ENCODE results near the gene CCND1.

GRCh38 chr11:69684651-69685050 is 43.7 kb downstream of the CCND1 start:
- no peak for TF ChIP-seq SUZ12 (IDR thresholded peaks at IDR 0.05; ENCODE audit: extremely low read depth, insufficient read depth, insufficient read length)
- no peak for TF ChIP-seq ZNF274 (IDR thresholded peaks at IDR 0.05; ENCODE audit: low read depth, low read length)
